ENCODE results near the gene ZPLD1. TPM values are rescaled to one million over a fixed set of nuclear protein-coding genes. Genes with fewer than 3 reads are reported as not detected.

The ZPLD1 gene
- total RNA-seq, 1 donor from 2014 or later = 0.69 TPM

DNA sequence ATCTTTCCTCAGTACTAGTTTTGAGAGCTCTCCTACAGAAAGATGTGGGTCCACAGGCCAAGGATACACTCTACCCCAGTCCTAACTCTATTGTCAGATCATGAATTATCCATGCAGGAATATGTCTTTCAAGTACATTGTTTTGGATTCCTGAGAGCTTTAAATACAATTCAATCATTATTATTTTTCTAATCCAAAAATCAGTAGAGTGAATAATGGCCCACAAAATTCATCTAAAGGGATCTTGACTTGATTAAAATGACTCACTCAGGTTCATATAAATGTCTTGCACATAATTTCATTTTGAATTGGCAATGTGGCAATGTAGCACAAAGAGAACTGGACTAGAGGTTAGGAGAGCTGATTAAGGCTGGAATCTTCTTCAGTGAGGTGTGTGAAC is 93.9 kb downstream of the ZPLD1 start:
- DNase-seq (ENCODE audit: low read depth) = no peak
- TF ChIP-seq, protein P1, sequence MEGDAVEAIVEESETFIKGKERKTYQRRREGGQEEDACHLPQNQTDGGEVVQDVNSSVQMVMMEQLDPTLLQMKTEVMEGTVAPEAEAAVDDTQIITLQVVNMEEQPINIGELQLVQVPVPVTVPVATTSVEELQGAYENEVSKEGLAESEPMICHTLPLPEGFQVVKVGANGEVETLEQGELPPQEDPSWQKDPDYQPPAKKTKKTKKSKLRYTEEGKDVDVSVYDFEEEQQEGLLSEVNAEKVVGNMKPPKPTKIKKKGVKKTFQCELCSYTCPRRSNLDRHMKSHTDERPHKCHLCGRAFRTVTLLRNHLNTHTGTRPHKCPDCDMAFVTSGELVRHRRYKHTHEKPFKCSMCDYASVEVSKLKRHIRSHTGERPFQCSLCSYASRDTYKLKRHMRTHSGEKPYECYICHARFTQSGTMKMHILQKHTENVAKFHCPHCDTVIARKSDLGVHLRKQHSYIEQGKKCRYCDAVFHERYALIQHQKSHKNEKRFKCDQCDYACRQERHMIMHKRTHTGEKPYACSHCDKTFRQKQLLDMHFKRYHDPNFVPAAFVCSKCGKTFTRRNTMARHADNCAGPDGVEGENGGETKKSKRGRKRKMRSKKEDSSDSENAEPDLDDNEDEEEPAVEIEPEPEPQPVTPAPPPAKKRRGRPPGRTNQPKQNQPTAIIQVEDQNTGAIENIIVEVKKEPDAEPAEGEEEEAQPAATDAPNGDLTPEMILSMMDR (conservative IDR thresholded peaks at IDR 0.05; ENCODE audit: low read depth, low read length) = no peak
- no peak overlapping the region for H3K4me3 ChIP-seq (ENCODE audit: low read depth, low read length)
